ENCODE measurements around the gene ABCB11. TPM values are rescaled to one million over a fixed set of nuclear protein-coding genes. Genes with fewer than 3 reads are reported as not detected.

Gene ABCB11
- total RNA-seq, 3 donors from 2014 or later (not counting 1 experiment from before 2014, with no cell fraction given): 0.07 to 0.48 (median 0.07) TPM

GRCh38 chr2:169046440-169047151 is 15.5 kb upstream of the ABCB11 start:
- ATAC-seq: no peak
- no peak for DNase-seq
- intact Hi-C loops (cut with micrococcal nuclease): no loop called here

GRCh38 chr2:169042856-169043255 is 11.7 kb upstream of the ABCB11 start:
- Mint-ChIP-seq H3K4me1 (peaks cover 33 to 34% of the 10 kb centered on the region in 2 donors), H3K4me3 (no peak overlapping the region), H3K9me3 (peaks cover 6 to 8% of the 10 kb centered on the region in 2 donors), H3K36me3 (peaks cover 25% of the 10 kb centered on the region), H3K27me3 (ENCODE audit: low read depth in 2 of 2) (no peaks in the 10 kb centered on the region), H3K27ac (no peak overlapping the region)
- H3K4me1 ChIP-seq (ENCODE audit: control insufficient read depth, insufficient read depth, low read length): peaks cover 5% of the 10 kb centered on the region
- no peak overlapping the region for H3K27ac ChIP-seq (ENCODE audit: low read length)
- H3K27me3 ChIP-seq (ENCODE audit: control insufficient read depth, insufficient read depth, low read length): no peaks in the 10 kb centered on the region
- no peaks in the 10 kb centered on the region for H3K9me3 ChIP-seq (ENCODE audit: control insufficient read depth, insufficient read depth, low read length)
- intact Hi-C loops (cut with micrococcal nuclease): no loop called here
- WGBS (ENCODE audit: insufficient coverage): 80% methylated on average over 1 of the region's 1 CpG
- ATAC-seq (no peak), DNase-seq (no peak)
- no peaks in the 10 kb centered on the region for H3K36me3 ChIP-seq (ENCODE audit: control insufficient read depth, insufficient read depth, low read length)
- H3K4me3 ChIP-seq (ENCODE audit: low read length): no peak overlapping the region
- TF ChIP-seq, protein P1, sequence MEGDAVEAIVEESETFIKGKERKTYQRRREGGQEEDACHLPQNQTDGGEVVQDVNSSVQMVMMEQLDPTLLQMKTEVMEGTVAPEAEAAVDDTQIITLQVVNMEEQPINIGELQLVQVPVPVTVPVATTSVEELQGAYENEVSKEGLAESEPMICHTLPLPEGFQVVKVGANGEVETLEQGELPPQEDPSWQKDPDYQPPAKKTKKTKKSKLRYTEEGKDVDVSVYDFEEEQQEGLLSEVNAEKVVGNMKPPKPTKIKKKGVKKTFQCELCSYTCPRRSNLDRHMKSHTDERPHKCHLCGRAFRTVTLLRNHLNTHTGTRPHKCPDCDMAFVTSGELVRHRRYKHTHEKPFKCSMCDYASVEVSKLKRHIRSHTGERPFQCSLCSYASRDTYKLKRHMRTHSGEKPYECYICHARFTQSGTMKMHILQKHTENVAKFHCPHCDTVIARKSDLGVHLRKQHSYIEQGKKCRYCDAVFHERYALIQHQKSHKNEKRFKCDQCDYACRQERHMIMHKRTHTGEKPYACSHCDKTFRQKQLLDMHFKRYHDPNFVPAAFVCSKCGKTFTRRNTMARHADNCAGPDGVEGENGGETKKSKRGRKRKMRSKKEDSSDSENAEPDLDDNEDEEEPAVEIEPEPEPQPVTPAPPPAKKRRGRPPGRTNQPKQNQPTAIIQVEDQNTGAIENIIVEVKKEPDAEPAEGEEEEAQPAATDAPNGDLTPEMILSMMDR (IDR thresholded peaks at IDR 0.05): no peak

More at GRCh38 chr2:169046440-169047151, 15.5 kb upstream of the ABCB11 start:
- H3K27ac Mint-ChIP-seq: no peak overlapping the region
- Histone ChIP-seq H3K9me3 (ENCODE audit: control insufficient read depth, insufficient read depth, low read length) (no peaks in the 10 kb centered on the region), H3K27ac (ENCODE audit: low read length) (no peak overlapping the region), H3K36me3 (ENCODE audit: control insufficient read depth, insufficient read depth, low read length) (no peaks in the 10 kb centered on the region), H3K4me3 (ENCODE audit: low read length) (no peak overlapping the region), H3K27me3 (ENCODE audit: control insufficient read depth, insufficient read depth, low read length) (no peaks in the 10 kb centered on the region), H3K4me1 (ENCODE audit: control insufficient read depth, insufficient read depth, low read length) (no peaks in the 10 kb centered on the region)
- H3K4me3 Mint-ChIP-seq: no peak overlapping the region
- WGBS (ENCODE audit: insufficient coverage): 93% methylated on average over 3 of the region's 4 CpGs
- peaks cover 22% of the 10 kb centered on the region for H3K36me3 Mint-ChIP-seq
- H3K27me3 Mint-ChIP-seq (ENCODE audit: low read depth in 2 of 2): no peaks in the 10 kb centered on the region
- peaks cover 6 to 8% of the 10 kb centered on the region in 2 donors for H3K9me3 Mint-ChIP-seq
- H3K4me1 Mint-ChIP-seq: peaks cover 5 to 13% of the 10 kb centered on the region in 2 donors
- TF ChIP-seq, protein P1 (IDR thresholded peaks at IDR 0.05): no peak

DNA sequence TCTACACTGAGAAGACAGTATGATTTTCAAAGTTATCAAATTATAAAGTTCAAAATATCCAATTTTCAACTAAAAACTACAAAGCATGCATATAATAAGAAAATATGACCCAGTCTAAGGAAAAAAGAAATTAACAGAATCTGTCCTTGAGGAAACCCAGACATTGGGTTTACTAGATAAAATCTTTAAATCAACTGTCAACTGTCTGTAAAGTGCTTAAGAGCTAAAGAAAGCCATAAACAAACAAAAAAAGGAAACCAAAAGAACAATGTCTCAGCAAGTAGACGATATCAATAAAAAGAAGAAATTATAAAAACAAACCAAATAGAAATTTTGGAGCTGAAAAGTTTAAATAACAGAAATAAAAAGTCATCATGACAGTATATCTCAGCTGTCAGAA is 10.5 kb upstream of the ABCB11 start:
- ATAC-seq (no peak), DNase-seq (no peak)
- TF ChIP-seq, protein P1 (IDR thresholded peaks at IDR 0.05): no peak
- Mint-ChIP-seq H3K9me3 (peaks cover 6 to 8% of the 10 kb centered on the region in 2 donors), H3K4me3 (no peak overlapping the region), H3K36me3 (peaks cover 25% of the 10 kb centered on the region), H3K27ac (no peak overlapping the region), H3K27me3 (ENCODE audit: low read depth in 2 of 2) (no peaks in the 10 kb centered on the region), H3K4me1 (peaks cover 33 to 37% of the 10 kb centered on the region in 2 donors)
- WGBS (ENCODE audit: insufficient coverage): no CpG with 5 or more reads among the region's 1 CpG
- Histone ChIP-seq H3K36me3 (ENCODE audit: control insufficient read depth, insufficient read depth, low read length) (no peaks in the 10 kb centered on the region), H3K27me3 (ENCODE audit: control insufficient read depth, insufficient read depth, low read length) (no peaks in the 10 kb centered on the region), H3K9me3 (ENCODE audit: control insufficient read depth, insufficient read depth, low read length) (no peaks in the 10 kb centered on the region), H3K4me1 (ENCODE audit: control insufficient read depth, insufficient read depth, low read length) (peaks cover 5% of the 10 kb centered on the region), H3K27ac (ENCODE audit: low read length) (no peak overlapping the region), H3K4me3 (ENCODE audit: low read length) (no peak overlapping the region)
- intact Hi-C loops (cut with micrococcal nuclease): no loop called here
